ENCODE data around the gene KRTAP1-3.
"Not testable (repeated sequence)": the region's sequence is repeated elsewhere in the genome, so short reads cannot be mapped to it uniquely, and the experiment has no call there.

Gene KRTAP1-3

GRCh38 chr17:41004397-41004796 is 30.3 kb downstream of the KRTAP1-3 start:
- no peak overlapping the region for H3K4me3 Mint-ChIP-seq
- H3K27ac Mint-ChIP-seq, result no peak overlapping the region
- no peak for DNase-seq
- no peaks in the 10 kb centered on the region for H3K4me1 Mint-ChIP-seq
- no peaks in the 10 kb centered on the region for H3K36me3 Mint-ChIP-seq (ENCODE audit: low read depth)
- TF ChIP-seq CTCF (IDR thresholded peaks at IDR 0.05), result no peak
- no peaks in the 10 kb centered on the region for H3K9me3 Mint-ChIP-seq
- peaks cover 2% of the 10 kb centered on the region for H3K27me3 Mint-ChIP-seq (ENCODE audit: low read depth, poor library complexity)

GRCh38 chr17:41003926-41004325 is 30.7 kb downstream of the KRTAP1-3 start:
- DNase-seq, result no peak
- no peaks in the 10 kb centered on the region for H3K4me1 Mint-ChIP-seq
- no peaks in the 10 kb centered on the region for H3K9me3 Mint-ChIP-seq
- no peak overlapping the region for H3K4me3 Mint-ChIP-seq
- no peak overlapping the region for H3K27ac Mint-ChIP-seq
- H3K36me3 Mint-ChIP-seq (ENCODE audit: low read depth), result no peaks in the 10 kb centered on the region
- no peak for TF ChIP-seq CTCF (IDR thresholded peaks at IDR 0.05)
- H3K27me3 Mint-ChIP-seq (ENCODE audit: low read depth, poor library complexity), result peaks cover 2% of the 10 kb centered on the region

- TF ChIP-seq CTCF (IDR thresholded peaks at IDR 0.05), result no peak
- H3K4me3 Mint-ChIP-seq, result no peak overlapping the region
- H3K36me3 Mint-ChIP-seq (ENCODE audit: low read depth), result no peaks in the 10 kb centered on the region
- no peaks in the 10 kb centered on the region for H3K4me1 Mint-ChIP-seq
- no peak for DNase-seq
- no peak overlapping the region for H3K27ac Mint-ChIP-seq
- no peaks in the 10 kb centered on the region for H3K9me3 Mint-ChIP-seq
- H3K27me3 Mint-ChIP-seq (ENCODE audit: low read depth, poor library complexity), result peaks cover 2% of the 10 kb centered on the region
These were observed 31.9 kb downstream of the KRTAP1-3 start for GRCh38 chr17:41002814-41003213.

- H3K27me3 Mint-ChIP-seq (ENCODE audit: low read depth, poor library complexity), result peaks cover 2% of the 10 kb centered on the region
- no peak overlapping the region for H3K4me3 Mint-ChIP-seq
- H3K36me3 Mint-ChIP-seq (ENCODE audit: low read depth), result no peaks in the 10 kb centered on the region
- H3K9me3 Mint-ChIP-seq, result no peaks in the 10 kb centered on the region
- H3K4me1 Mint-ChIP-seq, result peaks cover 6% of the 10 kb centered on the region
- no peak for TF ChIP-seq CTCF (IDR thresholded peaks at IDR 0.05)
- no peak overlapping the region for H3K27ac Mint-ChIP-seq
- DNase-seq, result no peak
These were observed 32.9 kb downstream of the KRTAP1-3 start for GRCh38 chr17:41001795-41002194.

- DNase-seq; H3K9me3 Mint-ChIP-seq; H3K27ac Mint-ChIP-seq; H3K4me3 Mint-ChIP-seq; H3K27me3 Mint-ChIP-seq (ENCODE audit: low read depth, poor library complexity); H3K36me3 Mint-ChIP-seq (ENCODE audit: low read depth); H3K4me1 Mint-ChIP-seq: not testable (repeated sequence)
These were observed 35.1 kb downstream of the KRTAP1-3 start, which contains the start of gene KRTAP3-2 for GRCh38 chr17:40999563-40999962. KRTAP3-2 (minus strand) TSS chr17:40999906; CDS start chr17:40999853, 53 bp downstream.

- Mint-ChIP-seq H3K4me1 (peaks cover 15% of the 10 kb centered on the region), H3K27ac (no peak overlapping the region), H3K4me3 (no peak overlapping the region), H3K9me3 (no peaks in the 10 kb centered on the region), H3K36me3 (ENCODE audit: low read depth) (no peaks in the 10 kb centered on the region), H3K27me3 (ENCODE audit: low read depth, poor library complexity) (peaks cover 2% of the 10 kb centered on the region)
- TF ChIP-seq CTCF (IDR thresholded peaks at IDR 0.05), result no peak
- DNase-seq, result no peak
These were observed 37.3 kb downstream of the KRTAP1-3 start for GRCh38 chr17:40997361-40997760.

All from nephron progenitor cell (in vitro differentiated cells).